OCI-LY1 (cell line): ENCODE results near the gene RPRD1A.
A peak's percentile ranks its signal among the peaks of the same experiment; 100 is the strongest.
"Not testable (repeated sequence)": the region's sequence is repeated elsewhere in the genome, so short reads cannot be mapped to it uniquely, and the experiment has no call there.

Experiments used
- H2AFZ ChIP-seq: fragments of 200-600 bp; sonication (generic), shearing (Covaris generic); 2 replicates; pipeline ENCODE4 v1.6.0; 2014; ENCODE audit warnings: antibody characterized with exemption, mild to moderate bottlenecking, low read length
- H3F3A ChIP-seq: fragments of 200-600 bp; sonication (generic), shearing (Covaris generic); 2 replicates; pipeline ENCODE4 v1.6.0; 2014; ENCODE audit warnings: mild to moderate bottlenecking, antibody characterized with exemption, low read length, moderate library complexity; ENCODE audit not compliant: insufficient read depth
- H3K27ac ChIP-seq: fragments of 200-600 bp; sonication (generic); 2 replicates; pipeline ENCODE4 v1.5.1; 2014; ENCODE audit warnings: low read length, mixed run types, mild to moderate bottlenecking, low read depth; ENCODE audit not compliant: poor library complexity, severe bottlenecking
- H3K27me3 ChIP-seq: fragments of 200-600 bp; sonication (generic); 2 replicates; pipeline ENCODE4 v1.6.0; 2014; ENCODE audit warnings: antibody characterized with exemption, mild to moderate bottlenecking, low read length, moderate library complexity; ENCODE audit not compliant: insufficient read depth
- H3K36me3 ChIP-seq: fragments of 200-600 bp; sonication (generic); 2 replicates; pipeline ENCODE4 v1.6.1; 2014; ENCODE audit warnings: mild to moderate bottlenecking, antibody characterized with exemption, low read length, moderate library complexity, mixed read lengths; ENCODE audit not compliant: insufficient read depth
- H3K4me1 ChIP-seq: fragments of 200-600 bp; sonication (generic); 2 replicates; pipeline ENCODE4 v1.5.1; 2014; ENCODE audit warnings: mild to moderate bottlenecking, low read length, moderate library complexity; ENCODE audit not compliant: insufficient read depth, severe bottlenecking
- H3K4me2 ChIP-seq: fragments of 200-600 bp; sonication (generic), shearing (Covaris generic); 2 replicates; pipeline ENCODE4 v1.6.1; 2014; ENCODE audit warnings: low read length
- H3K4me3 ChIP-seq: fragments of 200-600 bp; sonication (generic); 2 replicates; pipeline ENCODE4 v1.5.1; 2014; ENCODE audit warnings: low read length, low read depth, mild to moderate bottlenecking, mixed read lengths; ENCODE audit not compliant: poor library complexity, severe bottlenecking
- H3K79me2 ChIP-seq: fragments of 200-600 bp; shearing (Covaris generic); 2 replicates; pipeline ENCODE4 v1.6.1; 2016; ENCODE audit warnings: mixed run types, low read length, mixed read lengths; ENCODE audit not compliant: insufficient read depth
- H3K9ac ChIP-seq: fragments of 200-600 bp; sonication (generic), shearing (Covaris generic); 2 replicates; pipeline ENCODE4 v1.6.1; 2014; ENCODE audit warnings: mild to moderate bottlenecking, low read length, mixed read lengths
- H3K9me2 ChIP-seq: fragments of 200-600 bp; sonication (generic), shearing (Covaris generic); 2 replicates; pipeline ENCODE4 v1.6.1; 2014; ENCODE audit warnings: low read depth, mild to moderate bottlenecking, low read length, mixed read lengths
- H3K9me3 ChIP-seq: fragments of 200-600 bp; shearing (Covaris generic); 2 replicates; pipeline ENCODE4 v1.6.1; 2014; ENCODE audit warnings: low read length, mixed read lengths
- H4K20me1 ChIP-seq: fragments of 200-600 bp; sonication (generic), shearing (Covaris generic); 2 replicates; pipeline ENCODE4 v1.6.0; 2016; ENCODE audit warnings: mild to moderate bottlenecking, low read length; ENCODE audit not compliant: insufficient read depth
- CTCF ChIP-seq: fragments of 200-600 bp; sonication (generic), shearing (Covaris generic); IDR thresholded peaks from 2 replicates; pipeline ENCODE4 v1.5.1; 2017; ENCODE audit warnings: mild to moderate bottlenecking, antibody characterized with exemption, low read length, moderate library complexity, mixed read lengths
- EZH2 ChIP-seq: fragments of 200-600 bp; sonication (generic), shearing (Covaris generic); IDR thresholded peaks from 2 replicates; pipeline ENCODE4 v1.8.0; 2017; ENCODE audit warnings: borderline replicate concordance, mixed run types, mild to moderate bottlenecking, antibody characterized with exemption, low read length, moderate library complexity, mixed read lengths

The RPRD1A gene, protein sequence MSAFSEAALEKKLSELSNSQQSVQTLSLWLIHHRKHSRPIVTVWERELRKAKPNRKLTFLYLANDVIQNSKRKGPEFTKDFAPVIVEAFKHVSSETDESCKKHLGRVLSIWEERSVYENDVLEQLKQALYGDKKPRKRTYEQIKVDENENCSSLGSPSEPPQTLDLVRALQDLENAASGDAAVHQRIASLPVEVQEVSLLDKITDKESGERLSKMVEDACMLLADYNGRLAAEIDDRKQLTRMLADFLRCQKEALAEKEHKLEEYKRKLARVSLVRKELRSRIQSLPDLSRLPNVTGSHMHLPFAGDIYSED

GRCh38 chr18:36067055-36067957 is at the start of gene RPRD1A:
TSS of gene RPRD1A (minus strand) at chr18:36067559. CDS start at chr18:36067404, 155 bp downstream.
- H3K27me3 ChIP-seq: no peaks in the 10 kb centered on the region
- peaks cover 33% of the 10 kb centered on the region for H3K4me1 ChIP-seq
- H3K9me2 ChIP-seq: no peaks in the 10 kb centered on the region
- H4K20me1 ChIP-seq: no peaks in the 10 kb centered on the region
- peak within 1 kb of the TSS; percentile 80 for H3K4me3 ChIP-seq
- H2AFZ ChIP-seq: no peak within 1 kb of the TSS
- H3K9me3 ChIP-seq: no peaks in the 10 kb centered on the region
- peaks cover 47% of the 10 kb centered on the region for H3K79me2 ChIP-seq
- H3K9ac ChIP-seq: peak within 1 kb of the TSS; percentile 79
- peaks cover 16% of the 10 kb centered on the region for H3K36me3 ChIP-seq
- H3K4me2 ChIP-seq: peak within 1 kb of the TSS; percentile 86
- no peak for TF ChIP-seq EZH2
- TF ChIP-seq CTCF: no peak
- H3F3A ChIP-seq: no peaks in the 10 kb centered on the region
- peak within 1 kb of the TSS; percentile 44 for H3K27ac ChIP-seq

DNA sequence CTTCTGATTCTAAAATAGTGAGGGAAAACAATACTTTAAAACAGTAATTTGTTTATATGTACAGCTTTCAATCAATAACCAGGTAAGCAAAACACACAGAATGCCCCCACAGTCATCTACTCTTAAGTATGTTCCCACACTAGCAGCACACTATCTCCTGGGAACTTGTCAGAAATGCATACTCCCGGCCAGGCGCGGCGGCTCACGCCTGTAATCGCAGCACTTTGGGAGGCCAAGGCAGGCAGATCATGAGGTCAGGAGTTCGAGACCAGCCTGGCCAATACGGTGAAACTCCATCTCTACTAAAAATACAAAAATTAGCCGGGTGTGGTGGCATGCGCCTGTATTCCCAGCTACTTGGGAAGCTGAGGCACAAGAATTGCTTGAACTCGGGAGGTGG is 49.4 kb upstream of the RPRD1A start:
- not testable (repeated sequence) for H3K79me2 ChIP-seq, H3K9ac ChIP-seq, H3K4me1 ChIP-seq, H3K4me2 ChIP-seq, H2AFZ ChIP-seq, H3K4me3 ChIP-seq, H3K27ac ChIP-seq, H3K27me3 ChIP-seq, H3K9me2 ChIP-seq, H3F3A ChIP-seq, H4K20me1 ChIP-seq, H3K9me3 ChIP-seq
- peaks cover 52% of the 10 kb centered on the region for H3K36me3 ChIP-seq

DNA sequence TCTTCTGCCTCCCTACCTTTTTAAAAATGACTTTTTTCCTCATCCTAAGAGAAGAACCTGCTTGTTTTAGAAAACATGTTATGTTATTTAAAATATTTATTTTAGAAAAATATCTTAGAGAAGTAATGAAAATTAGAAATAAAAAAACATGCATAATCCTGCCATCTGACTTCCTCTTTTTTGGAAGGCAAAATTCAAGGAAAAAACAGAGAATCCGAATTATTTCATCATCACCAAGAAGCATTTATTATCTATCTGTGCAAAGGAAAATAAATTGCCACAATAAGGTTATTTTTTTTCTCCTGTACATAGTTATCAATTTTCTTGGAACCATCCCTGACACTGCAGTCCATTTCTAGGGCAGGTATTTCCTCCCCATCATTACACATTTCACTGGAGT is 47.4 kb upstream of the RPRD1A start:
- Histone ChIP-seq H3K9me2 (no peaks in the 10 kb centered on the region), H3K27ac (no peak overlapping the region), H3K4me2 (no peak overlapping the region), H3K36me3 (peaks cover 53% of the 10 kb centered on the region), H3K4me1 (no peaks in the 10 kb centered on the region), H3K4me3 (no peak overlapping the region), H3F3A (no peaks in the 10 kb centered on the region), H2AFZ (no peak overlapping the region), H3K27me3 (no peaks in the 10 kb centered on the region), H3K79me2 (no peaks in the 10 kb centered on the region), H4K20me1 (no peaks in the 10 kb centered on the region), H3K9ac (no peak overlapping the region), H3K9me3 (no peaks in the 10 kb centered on the region)
- TF ChIP-seq CTCF (no peak), EZH2 (no peak)
